Right lobe of liver (tissue), 4 donors: ENCODE results near the gene TEX38.

Experiments used
- CTCF ChIP-seq, 4 donors: fragments of 200-600 bp in 3 of 4; fragments of 450-650 bp in 1 of 4; IDR thresholded peaks; one replicate each; pipeline versions ENCODE4 v1.5.1 to v1.8.0; 2016 to 2022; ENCODE audit warnings: antibody characterized with exemption in 4 of 4, mild to moderate bottlenecking in 2 of 4
- POLR2A ChIP-seq: fragments of 450-650 bp; IDR thresholded peaks from one replicate; pipeline ENCODE4 v1.6.1; 2017; ENCODE audit warnings: antibody characterized with exemption, mild to moderate bottlenecking
- donor health status: DM: no; HTN: no; CAD: no.
- donor health status: DM: no; HTN: no; CAD: no.
- donor health status: DM: no; HTN: yes; CAD: no.

- TF ChIP-seq CTCF (IDR thresholded peaks at IDR 0.05) (no peak), POLR2A (no peak)
Measured at GRCh38 chr1:46687093-46687659, 15.5 kb downstream of the TEX38 start.
